ENCODE measurements around the gene PTX4.

PTX4 gene

GRCh38 chr16:1438229-1439057 lies 50.3 kb downstream of the PTX4 start:
- Histone ChIP-seq H3K4me1 (ENCODE audit: control insufficient read depth, insufficient read depth, low read length) (no peaks in the 10 kb centered on the region), H3K4me3 (ENCODE audit: low read depth, low read length) (no peak overlapping the region), H3K36me3 (ENCODE audit: control insufficient read depth, insufficient read depth, low read length) (no peaks in the 10 kb centered on the region), H3K9ac (ENCODE audit: low read length) (no peak overlapping the region), H3K27me3 (ENCODE audit: control insufficient read depth, insufficient read depth, low read length) (no peaks in the 10 kb centered on the region), H3K27ac (ENCODE audit: low read depth, low read length) (no peak overlapping the region), H3K9me3 (ENCODE audit: control insufficient read depth, insufficient read depth, low read depth, low read length) (no peaks in the 10 kb centered on the region)

GRCh38 chr16:1437606-1438005 lies 51.1 kb downstream of the PTX4 start:
- no peak overlapping the region for H3K27ac ChIP-seq (ENCODE audit: low read depth, low read length)
- no peaks in the 10 kb centered on the region for H3K9me3 ChIP-seq (ENCODE audit: control insufficient read depth, insufficient read depth, low read depth, low read length)
- H3K36me3 ChIP-seq (ENCODE audit: control insufficient read depth, insufficient read depth, low read length), result no peaks in the 10 kb centered on the region
- H3K4me1 ChIP-seq (ENCODE audit: control insufficient read depth, insufficient read depth, low read length), result no peaks in the 10 kb centered on the region
- no peak overlapping the region for H3K9ac ChIP-seq (ENCODE audit: low read length)
- H3K27me3 ChIP-seq (ENCODE audit: control insufficient read depth, insufficient read depth, low read length), result no peaks in the 10 kb centered on the region
- no peak overlapping the region for H3K4me3 ChIP-seq (ENCODE audit: low read depth, low read length)

GRCh38 chr16:1436731-1437355 lies 51.9 kb downstream of the PTX4 start:
- no peak overlapping the region for H3K27ac ChIP-seq (ENCODE audit: low read depth, low read length)
- H3K36me3 ChIP-seq (ENCODE audit: control insufficient read depth, insufficient read depth, low read length), result no peaks in the 10 kb centered on the region
- no peaks in the 10 kb centered on the region for H3K4me1 ChIP-seq (ENCODE audit: control insufficient read depth, insufficient read depth, low read length)
- no peak overlapping the region for H3K4me3 ChIP-seq (ENCODE audit: low read depth, low read length)
- H3K9me3 ChIP-seq (ENCODE audit: control insufficient read depth, insufficient read depth, low read depth, low read length), result no peaks in the 10 kb centered on the region
- no peak overlapping the region for H3K9ac ChIP-seq (ENCODE audit: low read length)
- no peaks in the 10 kb centered on the region for H3K27me3 ChIP-seq (ENCODE audit: control insufficient read depth, insufficient read depth, low read length)

- H3K36me3 ChIP-seq (ENCODE audit: control insufficient read depth, insufficient read depth, low read length), result no peaks in the 10 kb centered on the region
- H3K9me3 ChIP-seq (ENCODE audit: control insufficient read depth, insufficient read depth, low read depth, low read length), result no peaks in the 10 kb centered on the region
- H3K4me3 ChIP-seq (ENCODE audit: low read depth, low read length), result no peak overlapping the region
- no peaks in the 10 kb centered on the region for H3K4me1 ChIP-seq (ENCODE audit: control insufficient read depth, insufficient read depth, low read length)
- H3K27ac ChIP-seq (ENCODE audit: low read depth, low read length), result no peak overlapping the region
- no peak overlapping the region for H3K9ac ChIP-seq (ENCODE audit: low read length)
- H3K27me3 ChIP-seq (ENCODE audit: control insufficient read depth, insufficient read depth, low read length), result no peaks in the 10 kb centered on the region
Measured at GRCh38 chr16:1435921-1436697, 52.6 kb downstream of the PTX4 start.

Measured in HUES6 (cell line).